ENCODE measurements around the gene TRAF3.
"Not testable (repeated sequence)": the region's sequence is repeated elsewhere in the genome, so short reads cannot be mapped to it uniquely, and the experiment has no call there.

The TRAF3 gene

DNA sequence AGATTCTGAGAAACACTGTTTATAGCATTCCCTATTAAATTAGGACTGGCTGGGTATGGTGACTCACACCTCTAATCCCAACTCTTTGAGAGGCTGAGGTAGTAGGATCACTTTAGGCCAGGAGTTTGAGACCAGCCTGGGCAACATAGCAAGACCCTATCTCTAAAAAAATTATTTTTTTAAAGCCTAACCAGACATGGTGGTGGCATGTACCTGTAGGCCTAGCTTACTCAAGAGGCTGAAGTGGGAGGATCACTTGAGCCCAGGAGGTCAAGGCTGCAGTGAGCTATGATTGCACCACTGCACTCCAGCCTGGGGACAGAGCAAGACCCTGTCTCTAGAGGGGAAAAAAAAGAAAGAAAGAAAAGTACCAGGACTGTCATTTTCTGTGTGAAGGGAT, 119.5 kb downstream of the TRAF3 start:
- not testable (repeated sequence) for DNase-seq

DNA sequence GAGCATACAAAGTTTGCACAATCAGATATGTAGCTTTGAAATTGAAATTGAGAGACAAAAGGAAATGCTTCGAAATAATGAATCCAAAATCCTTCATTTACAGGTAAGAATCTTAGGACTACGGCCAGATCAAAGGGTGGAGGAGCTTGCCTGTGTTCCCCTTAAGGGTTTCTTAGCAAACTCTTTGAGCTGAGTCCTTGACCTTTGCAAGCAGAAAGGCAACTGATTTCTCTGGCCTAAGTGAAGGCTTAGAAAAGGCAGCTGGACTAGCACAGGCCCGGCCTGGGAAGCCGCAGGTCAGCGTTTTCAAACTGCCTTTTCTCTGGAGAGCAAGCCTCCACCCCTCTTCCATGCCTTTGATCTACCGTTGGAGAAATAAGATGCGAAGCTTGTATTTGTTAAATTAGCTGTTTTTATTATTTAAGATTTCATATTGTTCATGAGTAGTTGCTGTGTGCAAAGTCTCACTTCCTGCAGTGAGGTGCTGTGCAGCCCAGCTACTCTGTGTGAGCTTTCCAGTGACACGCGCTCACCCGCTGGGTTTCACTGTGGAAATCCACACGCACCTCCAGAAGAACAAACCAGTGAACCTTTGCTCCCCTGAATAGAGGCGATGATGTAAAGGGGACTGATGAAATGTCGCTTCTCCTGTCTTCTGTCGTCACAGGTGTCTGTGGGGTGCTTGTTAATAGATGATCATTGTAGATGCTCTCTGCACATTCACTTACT, 120.2 kb downstream of the TRAF3 start:
- no peak for DNase-seq

DNA sequence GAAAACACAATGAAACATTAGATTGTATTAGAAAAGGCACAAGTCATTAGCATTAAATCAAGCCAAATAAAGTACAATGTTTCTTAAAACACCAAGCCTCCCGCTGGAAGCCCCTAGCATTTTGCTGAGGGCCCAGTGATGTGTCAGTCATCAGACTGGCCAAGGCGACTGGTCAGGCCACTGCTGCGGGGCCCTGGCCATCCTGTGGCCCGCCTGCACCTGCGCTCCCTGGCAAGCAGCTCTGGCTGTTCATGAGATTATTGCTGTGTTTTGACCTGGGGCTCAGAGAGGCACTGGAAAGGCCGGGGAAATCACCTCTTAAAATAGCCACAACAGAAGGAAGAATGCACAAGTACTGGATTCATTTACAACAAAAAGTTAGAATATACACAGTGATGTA, 121.0 kb downstream of the TRAF3 start:
- no peak for DNase-seq

DNA sequence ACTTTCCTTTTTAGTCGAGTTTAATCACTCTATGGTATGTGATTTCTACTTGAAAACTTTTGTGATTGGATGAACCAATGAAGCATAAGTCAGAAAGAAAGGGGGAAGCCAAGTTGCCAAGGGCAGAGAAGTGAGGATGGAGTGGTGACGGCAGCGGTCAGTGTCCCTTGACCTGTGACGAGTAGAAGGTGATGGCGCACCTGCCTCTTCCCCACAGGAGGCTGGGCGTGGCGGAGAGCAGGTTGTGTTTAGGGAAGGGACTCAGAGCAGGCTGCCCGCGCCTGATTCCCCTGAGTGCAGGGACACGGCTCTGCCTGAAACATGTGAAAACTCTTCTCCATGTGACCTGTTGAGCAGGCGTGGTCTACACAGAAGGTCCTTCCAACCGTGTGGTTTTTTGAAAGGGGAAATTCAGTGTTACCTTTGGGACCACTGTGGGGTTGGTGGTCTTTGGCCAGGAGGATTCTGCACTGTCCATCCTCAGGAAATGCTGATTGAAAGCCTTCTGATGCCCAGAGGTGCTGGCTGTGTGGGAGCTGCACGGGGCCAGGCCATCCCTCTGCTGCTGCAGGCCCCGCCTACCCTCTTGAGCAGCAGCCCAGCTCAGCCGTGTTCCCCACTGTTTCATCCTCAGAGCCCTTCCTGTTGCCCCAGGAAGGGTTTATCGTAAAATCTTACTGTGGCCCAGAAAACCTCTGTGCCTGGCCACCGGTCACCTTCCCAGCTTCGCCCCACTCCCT, 121.7 kb downstream of the TRAF3 start:
- no peak for DNase-seq

DNA sequence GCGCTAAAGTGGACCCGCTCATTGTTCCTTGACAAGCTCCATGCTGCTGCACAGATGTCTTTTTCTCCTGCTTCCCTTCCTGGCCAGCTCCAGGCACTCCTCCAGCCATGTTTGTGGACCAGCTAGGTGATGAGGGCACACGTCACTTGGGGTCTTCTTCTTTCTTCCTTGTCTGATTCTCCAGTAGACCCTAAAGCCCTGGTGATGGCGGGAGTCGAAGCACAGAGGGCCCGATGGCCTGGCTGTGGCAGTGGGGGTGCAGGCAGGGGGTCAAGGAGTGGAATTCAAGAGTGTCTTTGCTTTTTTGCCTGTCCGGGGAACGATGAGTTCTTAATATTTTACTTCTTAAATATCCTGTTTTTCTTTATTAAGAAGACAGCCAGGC, 122.3 kb downstream of the TRAF3 start:
- no peak for DNase-seq

DNA sequence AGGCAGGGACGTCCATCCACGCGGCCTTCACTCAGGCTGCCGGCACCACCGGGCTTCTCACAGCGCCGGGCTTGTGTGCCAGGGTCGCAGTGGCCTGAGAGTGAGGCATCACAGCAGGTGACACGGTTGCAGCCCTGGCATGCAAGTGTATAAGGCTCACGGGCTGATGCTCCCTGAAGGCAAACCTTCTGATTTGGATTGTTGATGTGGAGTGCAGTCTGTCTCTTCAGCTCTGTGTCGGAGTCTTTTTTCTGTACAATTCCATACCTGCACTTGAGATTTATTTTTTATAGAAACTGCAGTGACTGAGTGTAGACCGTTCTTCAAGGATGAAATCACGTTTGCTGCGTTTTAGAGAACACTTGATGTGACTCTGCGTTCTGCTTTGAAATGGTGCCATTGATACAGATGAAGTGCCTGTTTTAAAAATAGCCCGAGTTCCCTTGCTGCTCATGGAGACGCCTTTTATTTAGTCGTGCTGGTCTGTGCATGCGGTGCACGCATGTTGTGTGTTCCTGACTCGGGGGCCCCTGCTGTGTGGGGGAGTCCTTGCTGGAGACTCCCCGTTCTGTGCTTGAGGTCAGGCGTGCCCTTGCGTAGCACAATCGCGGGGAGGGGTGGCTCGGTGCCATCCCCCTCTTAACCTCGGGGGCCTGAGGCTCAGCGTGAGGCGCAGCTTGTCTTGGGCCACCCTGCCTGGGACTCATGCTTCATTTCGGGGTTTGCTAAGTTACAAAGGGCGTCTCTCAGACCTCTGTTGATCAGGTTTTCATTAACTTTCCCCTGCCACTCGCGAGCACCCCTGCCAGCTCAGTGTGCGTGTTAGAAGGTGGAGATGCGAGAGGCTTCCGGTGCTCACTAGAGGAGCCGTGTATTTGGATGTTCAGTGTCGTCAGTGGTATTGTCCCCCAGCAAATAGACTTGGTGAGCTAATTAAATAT, 123.7 kb downstream of the TRAF3 start:
- DNase-seq, result no peak

DNA sequence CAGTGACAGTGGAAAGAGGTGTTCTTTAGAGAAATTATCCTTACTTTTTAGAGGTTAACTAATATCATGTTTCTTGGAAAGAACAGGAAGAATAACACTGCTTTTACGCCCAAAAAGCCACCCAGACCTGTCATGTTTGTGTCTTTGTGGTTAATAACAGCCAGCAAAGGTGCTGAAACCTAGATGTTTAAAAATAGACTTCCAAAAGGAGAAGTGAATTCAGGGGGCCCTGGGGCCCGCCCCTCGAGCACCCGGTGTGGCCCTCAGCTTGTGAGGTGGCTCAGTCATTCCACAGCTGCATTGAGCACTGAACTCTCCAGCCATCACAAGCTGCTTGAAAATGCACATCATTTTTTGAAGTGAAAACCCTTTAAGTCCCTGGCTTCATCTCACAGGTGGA, 124.4 kb downstream of the TRAF3 start:
- DNase-seq, result no peak

DNA sequence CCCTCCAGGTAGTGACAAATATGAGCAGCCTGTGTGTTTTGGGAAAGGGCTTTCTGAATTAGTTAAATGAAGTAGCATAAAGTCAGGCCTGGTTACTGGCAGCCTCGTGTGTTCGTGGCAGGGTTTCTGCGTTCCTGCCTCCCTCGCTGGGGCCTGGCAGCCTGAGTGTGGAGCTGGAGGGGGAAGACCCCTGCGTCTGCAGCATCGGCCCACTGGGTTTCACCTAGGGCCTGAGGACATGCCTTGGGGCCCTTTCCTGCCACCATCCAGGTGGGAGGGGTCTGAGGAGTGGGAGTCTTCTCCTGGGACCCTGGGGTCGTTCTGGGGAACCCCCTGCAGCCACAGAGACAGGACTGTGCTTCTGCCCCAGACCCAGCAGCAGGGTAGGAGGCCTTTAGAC, 124.8 kb downstream of the TRAF3 start:
- DNase-seq, result no peak

DNA sequence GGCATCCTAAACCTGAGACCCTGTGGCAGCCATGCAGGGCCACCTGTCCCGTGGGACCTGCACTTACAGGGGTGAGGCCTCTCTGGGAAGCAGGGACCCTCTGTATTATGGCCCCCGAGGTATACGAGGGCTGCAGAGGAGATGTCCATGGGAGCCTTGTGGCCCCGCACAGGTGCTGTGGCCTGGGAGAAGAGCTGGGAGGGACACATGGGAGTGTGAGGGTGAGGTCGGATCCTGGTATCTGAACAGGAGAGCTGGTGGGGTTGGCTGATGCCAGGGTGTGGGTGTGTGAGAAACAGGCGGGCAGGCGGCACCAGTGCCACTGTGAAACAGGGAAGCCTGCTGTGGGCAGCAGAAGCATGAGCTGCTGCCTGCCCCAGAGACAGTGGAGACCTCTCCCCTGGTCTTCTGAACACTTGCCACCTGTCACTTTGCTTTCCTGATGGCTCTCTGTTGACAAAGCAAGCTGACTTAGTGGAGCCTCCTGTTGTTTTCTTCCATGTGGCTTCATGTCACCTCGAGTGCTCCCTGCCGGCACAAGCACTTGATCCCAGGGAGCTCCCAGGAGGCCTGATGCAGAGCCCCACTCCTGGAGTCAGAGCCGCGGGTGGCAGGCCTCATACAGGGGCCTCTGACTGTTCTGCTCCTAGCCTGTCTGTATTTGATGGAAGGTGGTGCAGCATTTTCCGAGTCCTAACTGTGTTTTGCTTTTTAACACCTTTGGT, 125.4 kb downstream of the TRAF3 start:
- no peak for DNase-seq

DNA sequence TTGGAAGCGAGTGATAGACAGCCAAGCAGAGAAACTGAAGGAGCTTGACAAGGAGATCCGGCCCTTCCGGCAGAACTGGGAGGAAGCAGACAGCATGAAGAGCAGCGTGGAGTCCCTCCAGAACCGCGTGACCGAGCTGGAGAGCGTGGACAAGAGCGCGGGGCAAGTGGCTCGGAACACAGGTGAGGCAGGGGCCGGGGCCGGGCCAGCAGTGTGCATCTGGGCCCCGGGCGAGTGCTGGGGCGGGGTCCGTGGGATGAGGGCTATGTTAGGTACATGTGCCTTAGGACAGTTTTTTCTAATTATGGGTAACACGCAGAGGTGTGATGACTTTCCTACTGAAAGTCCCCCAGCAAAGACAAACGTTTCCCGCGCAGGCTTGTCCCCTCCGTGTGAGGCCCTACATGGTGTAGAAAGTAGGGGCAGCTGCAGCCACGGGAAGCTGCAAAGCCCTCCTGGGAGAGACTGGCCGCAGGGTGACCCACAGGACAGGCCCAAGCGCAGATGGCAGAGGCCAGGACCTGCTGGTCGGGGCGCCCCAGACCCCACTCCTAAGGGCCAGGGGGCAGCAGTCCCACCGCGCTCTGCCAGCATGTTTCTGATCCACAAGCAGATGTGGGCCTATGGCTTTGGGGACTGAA, 126.1 kb downstream of the TRAF3 start:
- no peak for DNase-seq

DNA sequence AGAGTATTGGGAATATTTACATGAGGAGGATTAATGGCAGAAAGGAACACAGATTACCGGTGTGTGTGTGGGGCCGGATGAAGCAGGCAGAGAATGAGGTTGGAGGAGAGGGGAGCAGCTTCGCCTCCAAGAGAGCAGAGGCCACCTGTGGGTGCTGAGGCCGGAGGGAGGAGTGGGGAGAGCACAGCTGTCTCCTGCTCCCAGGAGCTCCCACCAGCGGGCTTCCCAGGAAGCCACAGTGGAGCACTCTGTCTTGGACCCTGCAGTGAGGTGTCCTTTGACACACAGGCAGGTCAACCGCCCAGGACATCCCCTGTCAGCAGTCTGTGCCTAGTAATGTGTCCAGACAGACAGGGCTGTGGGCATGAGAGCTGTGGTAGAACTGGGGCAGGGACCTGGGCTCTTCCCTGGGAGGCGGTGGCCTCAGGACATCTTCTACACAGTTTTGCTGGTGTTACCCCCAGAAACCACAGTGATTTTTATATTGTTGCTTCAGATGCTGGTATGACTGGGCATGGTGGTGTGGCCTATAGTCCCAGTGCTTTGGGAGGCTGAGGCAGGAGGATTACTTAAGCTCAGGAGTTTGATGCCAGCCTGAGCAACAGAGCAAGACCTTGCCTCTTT, 126.8 kb downstream of the TRAF3 start:
- DNase-seq, result no peak

DNA sequence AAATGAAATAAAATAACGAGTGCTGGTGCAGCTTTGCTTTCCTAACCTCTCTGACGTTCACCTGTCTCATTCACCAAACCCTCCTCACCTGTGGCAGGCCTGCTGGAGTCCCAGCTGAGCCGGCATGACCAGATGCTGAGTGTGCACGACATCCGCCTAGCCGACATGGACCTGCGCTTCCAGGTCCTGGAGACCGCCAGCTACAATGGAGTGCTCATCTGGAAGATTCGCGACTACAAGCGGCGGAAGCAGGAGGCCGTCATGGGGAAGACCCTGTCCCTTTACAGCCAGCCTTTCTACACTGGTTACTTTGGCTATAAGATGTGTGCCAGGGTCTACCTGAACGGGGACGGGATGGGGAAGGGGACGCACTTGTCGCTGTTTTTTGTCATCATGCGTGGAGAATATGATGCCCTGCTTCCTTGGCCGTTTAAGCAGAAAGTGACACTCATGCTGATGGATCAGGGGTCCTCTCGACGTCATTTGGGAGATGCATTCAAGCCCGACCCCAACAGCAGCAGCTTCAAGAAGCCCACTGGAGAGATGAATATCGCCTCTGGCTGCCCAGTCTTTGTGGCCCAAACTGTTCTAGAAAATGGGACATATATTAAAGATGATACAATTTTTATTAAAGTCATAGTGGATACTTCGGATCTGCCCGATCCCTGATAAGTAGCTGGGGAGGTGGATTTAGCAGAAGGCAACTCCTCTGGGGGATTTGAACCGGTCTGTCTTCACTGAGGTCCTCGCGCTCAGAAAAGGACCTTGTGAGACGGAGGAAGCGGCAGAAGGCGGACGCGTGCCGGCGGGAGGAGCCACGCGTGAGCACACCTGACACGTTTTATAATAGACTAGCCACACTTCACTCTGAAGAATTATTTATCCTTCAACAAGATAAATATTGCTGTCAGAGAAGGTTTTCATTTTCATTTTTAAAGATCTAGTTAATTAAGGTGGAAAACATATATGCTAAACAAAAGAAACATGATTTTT, 128.2 kb downstream of the TRAF3 start:
- no peak for DNase-seq

DNA sequence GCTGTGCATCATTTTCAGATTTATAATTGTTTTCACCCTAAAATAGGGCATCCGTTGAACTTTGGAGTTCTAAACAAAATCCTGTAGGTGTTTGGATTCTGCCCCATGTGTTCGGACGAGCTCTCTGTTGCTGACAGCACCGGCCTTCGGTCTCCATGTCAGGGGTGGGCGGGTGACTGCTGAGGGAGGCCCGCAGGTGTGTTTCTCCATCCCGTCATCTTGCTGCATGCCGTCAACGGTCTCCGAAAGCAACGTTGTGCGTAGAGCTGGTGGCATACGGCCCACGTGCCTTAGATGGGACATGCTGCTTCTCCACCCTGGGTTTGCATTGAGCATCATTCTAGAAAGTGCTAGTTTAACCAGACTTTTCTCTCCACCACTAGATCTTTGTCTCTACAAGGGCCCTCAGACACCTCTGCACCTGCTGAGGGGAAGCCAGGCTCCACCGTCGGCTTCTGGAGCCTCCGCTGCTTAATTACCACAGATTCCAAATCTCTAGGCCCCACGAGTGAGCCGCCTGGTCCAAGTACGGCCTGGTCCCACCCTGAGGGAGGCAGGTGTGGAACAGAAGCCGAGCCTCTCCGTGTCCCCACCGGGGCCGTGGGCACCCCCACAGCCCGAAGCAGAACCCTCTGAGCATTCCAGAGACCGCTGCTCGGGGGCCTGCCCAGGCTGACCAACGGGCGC, 129.5 kb downstream of the TRAF3 start:
- no peak for DNase-seq

DNA sequence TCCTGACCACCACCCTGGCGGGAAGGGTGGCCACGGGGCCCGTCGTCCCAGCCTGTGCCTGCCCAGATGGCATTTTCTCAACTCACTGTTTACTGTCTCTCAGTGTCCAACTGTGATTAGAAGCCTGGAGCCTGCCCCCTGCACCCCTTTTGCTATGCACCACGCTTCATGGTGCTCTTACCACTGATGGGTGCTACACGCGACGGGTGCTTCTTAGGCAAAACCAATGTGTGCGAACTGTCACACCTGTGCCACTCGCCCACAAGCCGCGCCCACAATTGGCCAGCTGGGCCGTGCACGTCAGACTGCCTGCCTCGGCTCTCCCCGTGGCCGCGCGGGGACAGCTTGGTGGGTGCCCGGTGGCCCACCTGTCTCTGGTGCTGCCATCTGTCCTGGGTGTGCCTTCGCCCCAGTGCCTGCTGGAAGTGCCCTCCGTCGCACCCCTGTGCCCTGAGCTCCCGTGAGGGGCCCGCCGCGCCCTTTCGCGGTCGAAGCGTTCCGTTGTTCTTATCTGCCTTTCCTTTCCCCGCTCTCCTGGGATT, 130.1 kb downstream of the TRAF3 start:
- no peak for DNase-seq

DNA sequence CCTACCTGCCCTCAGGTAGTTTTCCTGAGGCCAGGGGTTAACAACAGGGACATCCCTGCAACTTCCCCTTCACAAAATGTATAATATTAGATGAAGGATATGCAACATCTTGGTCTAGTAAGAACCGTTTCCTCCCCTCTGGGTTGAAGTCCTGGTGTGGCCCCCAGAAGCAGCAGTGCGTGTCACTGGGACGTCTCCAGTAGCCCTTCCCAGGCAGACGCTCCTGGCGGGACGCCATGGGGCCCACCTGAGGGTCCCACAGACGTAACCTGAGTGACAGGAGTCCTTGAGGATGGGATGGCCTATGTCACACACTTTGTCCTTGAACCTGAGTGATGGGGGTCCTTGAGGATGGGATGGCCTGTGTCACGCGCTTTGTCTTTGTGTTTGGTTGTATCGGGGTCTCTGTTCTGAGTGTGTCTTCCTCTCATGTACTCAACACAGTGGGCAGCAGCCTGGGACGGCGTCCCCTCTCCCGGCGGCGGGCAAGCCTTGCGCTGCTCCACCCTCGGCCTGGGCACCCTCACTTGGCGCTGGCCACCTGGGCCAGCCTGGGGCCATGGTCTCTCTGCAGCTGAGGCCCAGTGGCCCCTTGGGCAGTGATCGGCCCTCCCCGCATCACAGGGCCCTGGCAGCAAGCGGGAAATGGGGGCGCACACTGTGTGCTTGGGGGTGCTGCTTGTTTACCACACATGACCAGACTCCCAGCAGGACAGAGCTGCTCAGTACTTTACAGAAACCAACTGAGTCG, 130.9 kb downstream of the TRAF3 start:
- DNase-seq, result no peak

DNA sequence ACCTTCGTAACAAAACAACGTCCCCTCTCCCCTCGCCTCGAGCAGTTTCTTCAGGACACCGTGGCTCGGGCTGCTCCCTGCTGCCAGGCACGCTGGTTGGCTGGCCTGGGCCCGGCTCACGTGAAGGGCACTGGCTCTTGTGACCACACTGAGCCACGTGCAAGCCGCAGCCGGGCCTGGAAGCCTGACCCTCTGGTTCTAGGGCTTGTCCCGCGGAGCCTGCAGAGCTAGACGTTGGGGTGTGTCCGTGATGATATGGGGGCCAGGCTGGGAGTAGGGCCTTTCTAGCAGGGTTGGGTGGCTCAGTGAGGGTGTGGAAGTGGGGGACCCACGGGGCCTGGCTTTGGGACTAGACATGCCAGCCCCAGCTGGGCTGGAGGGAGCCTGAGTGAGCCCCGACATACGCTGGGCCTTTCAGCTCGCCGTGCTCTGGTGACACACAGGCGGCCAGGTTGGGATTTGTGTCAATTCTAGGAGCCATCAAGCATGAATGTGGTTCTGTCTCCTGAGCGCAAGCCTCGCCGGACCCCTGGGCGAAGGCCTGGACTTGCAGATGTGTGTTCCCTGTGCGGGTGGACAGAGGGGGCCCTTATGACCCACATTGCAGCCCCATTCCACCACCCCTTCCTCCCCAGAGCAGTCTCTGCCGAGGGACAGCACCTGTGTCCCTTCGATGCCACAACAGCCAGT, 131.7 kb downstream of the TRAF3 start:
- no peak for DNase-seq

DNA sequence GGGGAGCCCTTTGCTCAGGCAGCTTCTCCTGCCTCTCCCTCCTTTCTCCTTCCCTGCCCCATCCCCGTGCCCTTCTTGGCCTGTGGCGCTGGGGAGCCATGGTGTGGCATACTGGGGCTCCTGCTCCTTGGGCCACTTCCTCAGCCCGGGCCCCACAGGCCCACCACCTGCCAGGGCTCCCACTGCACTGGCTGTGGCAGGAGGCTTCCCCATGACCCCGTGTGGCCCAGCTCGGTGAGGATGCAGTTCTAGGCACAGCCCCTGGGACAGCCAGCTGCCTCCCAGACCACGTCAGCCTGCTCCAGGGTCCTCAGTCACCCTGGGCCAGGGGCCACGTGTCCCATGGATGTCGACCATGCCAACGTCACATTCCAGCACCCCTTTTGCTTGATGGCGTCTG, 132.2 kb downstream of the TRAF3 start:
- DNase-seq, result no peak

DNA sequence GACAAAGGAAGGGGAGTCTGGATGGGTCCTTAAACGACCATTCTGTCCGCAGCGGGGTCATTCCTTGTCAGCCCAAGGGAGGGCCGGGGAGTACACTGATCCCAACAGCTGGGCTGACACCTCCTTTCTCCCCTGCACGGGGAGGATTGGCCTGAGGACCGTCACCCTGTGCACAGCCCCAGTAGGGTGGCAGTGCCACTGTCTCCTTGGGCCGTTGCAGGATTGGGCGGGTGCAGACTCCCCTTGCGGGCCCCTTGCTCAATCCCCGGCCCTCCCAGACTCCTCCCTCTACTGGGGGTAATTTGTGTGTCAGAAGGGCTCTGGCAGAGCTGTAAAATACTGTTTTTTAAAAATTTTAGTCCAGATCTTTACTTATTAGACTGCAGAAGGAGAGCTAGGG, 132.7 kb downstream of the TRAF3 start:
- DNase-seq, result no peak

Data from DMS 273 treated with DMSO at 0.1 percent for 48 hours (cell line).